Mesenchymal stem cell (in vitro differentiated cells and primary cell): ENCODE measurements around the gene SMARCD3.

Experiments used
- DNase-seq: peaks from one replicate; pipeline ENCODE4 v3.0.0-alpha.2; 2013
- H2AFZ ChIP-seq: one replicate; pipeline ENCODE4 v1.6.1; 2013; ENCODE audit warnings: low read depth, mild to moderate bottlenecking, control low read depth, inconsistent platforms, low read length, moderate library complexity
- H2AK5ac ChIP-seq: 2 replicates; pipeline ENCODE4 v1.6.1; 2013; ENCODE audit warnings: low read length, moderate library complexity, mild to moderate bottlenecking, inconsistent platforms; ENCODE audit not compliant: severe bottlenecking
- H2BK120ac ChIP-seq: one replicate; pipeline ENCODE4 v1.6.1; 2013; ENCODE audit warnings: low read depth, mild to moderate bottlenecking, inconsistent platforms, low read length, moderate library complexity
- H2BK12ac ChIP-seq, 2 experiments: one replicate each; pipeline ENCODE4 v1.6.1; 2013; ENCODE audit warnings: inconsistent platforms in 2 of 2, low read length in 2 of 2, mild to moderate bottlenecking in 2 of 2, moderate library complexity in 2 of 2, control low read depth in 1 of 2
- H2BK15ac ChIP-seq: one replicate; pipeline ENCODE4 v1.6.1; 2013; ENCODE audit warnings: mild to moderate bottlenecking, low read depth, inconsistent platforms; ENCODE audit not compliant: poor library complexity, severe bottlenecking
- H2BK5ac ChIP-seq: 2 replicates; pipeline ENCODE4 v1.6.1; 2013; ENCODE audit warnings: low read depth, mild to moderate bottlenecking, low read length, control low read depth, inconsistent platforms; ENCODE audit not compliant: poor library complexity, severe bottlenecking
- H3K14ac ChIP-seq, 2 experiments: one replicate each; pipeline ENCODE4 v1.6.1; 2013; ENCODE audit warnings: inconsistent platforms in 2 of 2, low read length in 2 of 2, control low read depth in 1 of 2, mild to moderate bottlenecking in 1 of 2, moderate library complexity in 1 of 2
- H3K18ac ChIP-seq, 2 experiments: one replicate each; pipeline ENCODE4 v1.6.1; 2013; ENCODE audit warnings: inconsistent platforms in 2 of 2, low read length in 2 of 2, control low read depth in 1 of 2, low read depth in 1 of 2, mild to moderate bottlenecking in 1 of 2
- H3K23ac ChIP-seq, 2 experiments: one replicate each; pipeline ENCODE4 v1.6.1; 2013; ENCODE audit warnings: inconsistent platforms in 2 of 2, low read length in 2 of 2, mild to moderate bottlenecking in 2 of 2, moderate library complexity in 2 of 2, control low read depth in 1 of 2
- H3K27ac ChIP-seq: 2 replicates; pipeline ENCODE4 v1.5.1; 2013; ENCODE audit warnings: mild to moderate bottlenecking, moderate library complexity, low read length, control low read depth, inconsistent platforms; ENCODE audit not compliant: poor library complexity, severe bottlenecking
- H3K27me3 ChIP-seq, 2 experiments: 2 replicates each; pipeline versions ENCODE4 v1.6.1 to v1.7.0; 2013; ENCODE audit warnings: low read length in 2 of 2, mild to moderate bottlenecking in 2 of 2, moderate library complexity in 2 of 2, control low read depth in 1 of 2, inconsistent platforms in 1 of 2; ENCODE audit not compliant: control insufficient read depth in 1 of 2, insufficient read depth in 1 of 2
- H3K36me3 ChIP-seq, 2 experiments: 2 replicates each; pipeline versions ENCODE4 v1.6.1 to v1.7.0; 2013; ENCODE audit warnings: low read length in 2 of 2, control low read depth in 1 of 2, inconsistent platforms in 1 of 2, low read depth in 1 of 2, mild to moderate bottlenecking in 1 of 2; ENCODE audit not compliant: insufficient read depth in 2 of 2, control insufficient read depth in 1 of 2
- H3K4ac ChIP-seq, 2 experiments: one replicate each; pipeline ENCODE4 v1.6.1; 2013; ENCODE audit warnings: inconsistent platforms in 2 of 2, low read length in 2 of 2, mild to moderate bottlenecking in 2 of 2, moderate library complexity in 2 of 2, control low read depth in 1 of 2, low read depth in 1 of 2
- H3K4me1 ChIP-seq: 2 replicates; pipeline ENCODE4 v1.6.1; 2013; ENCODE audit warnings: low read depth, low read length, control low read depth; ENCODE audit not compliant: control insufficient read depth, insufficient read depth
- H3K4me2 ChIP-seq: 2 replicates; pipeline ENCODE4 v1.6.1; 2013; ENCODE audit warnings: low read length, mild to moderate bottlenecking, inconsistent platforms; ENCODE audit not compliant: poor library complexity, severe bottlenecking
- H3K4me3 ChIP-seq, 2 experiments: 2 replicates each; pipeline versions ENCODE4 v1.5.1 to v1.7.0; 2013; ENCODE audit warnings: low read length in 2 of 2, mild to moderate bottlenecking in 2 of 2, control low read depth in 1 of 2, low read depth in 1 of 2; ENCODE audit not compliant: insufficient read depth in 1 of 2
- H3K79me1 ChIP-seq: replicated peaks from 2 replicates; pipeline ENCODE4 v1.6.1; 2013; ENCODE audit warnings: mild to moderate bottlenecking, control low read depth, low read length, inconsistent platforms; ENCODE audit not compliant: poor library complexity, severe bottlenecking
- H3K9ac ChIP-seq: 2 replicates; pipeline ENCODE4 v1.7.0; 2013; ENCODE audit warnings: mild to moderate bottlenecking, low read length, moderate library complexity
- H3K9me3 ChIP-seq: 2 replicates; pipeline ENCODE4 v1.7.0; 2013; ENCODE audit warnings: mild to moderate bottlenecking, low read length; ENCODE audit not compliant: control insufficient read depth
- H4K8ac ChIP-seq: one replicate; pipeline ENCODE4 v1.6.1; 2013; ENCODE audit warnings: inconsistent platforms, mild to moderate bottlenecking, low read length, moderate library complexity
- H4K91ac ChIP-seq: one replicate; pipeline ENCODE4 v1.6.1; 2013; ENCODE audit warnings: mild to moderate bottlenecking, low read length, inconsistent platforms
- WGBS: methylation state at CpG from one replicate; pipeline ENCODE4 v1.1.7; 2013; ENCODE audit warnings: mixed read lengths; 5-methylcytosine and 5-hydroxymethylcytosine counted together

SMARCD3 gene

GRCh38 chr7:151207804-151208203 lies 40.7 kb downstream of the SMARCD3 start:
- peaks cover 6 to 10% of the 10 kb centered on the region in 2 experiments for H3K36me3 ChIP-seq
- H3K27me3 ChIP-seq = peaks cover 34 to 59% of the 10 kb centered on the region in 2 experiments
- H3K4me1 ChIP-seq = no peaks in the 10 kb centered on the region
- H3K9me3 ChIP-seq = no peaks in the 10 kb centered on the region
- no peak overlapping the region for H2BK12ac ChIP-seq
- no peak for DNase-seq
- no peak overlapping the region for H3K4me2 ChIP-seq
- H3K4ac ChIP-seq = no peak overlapping the region
- no peak overlapping the region for H2AK5ac ChIP-seq
- H3K4me3 ChIP-seq = no peak overlapping the region
- 93% methylated on average over 12 of the region's 12 CpGs for WGBS
- no peak overlapping the region for H2BK15ac ChIP-seq
- peak overlapping the region in 1 of 2 experiments; percentile 64 for H3K14ac ChIP-seq
- H4K91ac ChIP-seq = no peak overlapping the region
- H3K9ac ChIP-seq = no peak overlapping the region
- no peaks in the 10 kb centered on the region for H3K79me1 ChIP-seq
- H3K27ac ChIP-seq = no peak overlapping the region
- no peak overlapping the region for H2BK120ac ChIP-seq
- no peak overlapping the region for H3K23ac ChIP-seq
- no peak overlapping the region for H2AFZ ChIP-seq
- H3K18ac ChIP-seq = no peak overlapping the region
- no peak overlapping the region for H2BK5ac ChIP-seq
- H4K8ac ChIP-seq = no peak overlapping the region

GRCh38 chr7:151207315-151207714 lies 41.2 kb downstream of the SMARCD3 start:
- Histone ChIP-seq H3K23ac (no peak overlapping the region), H3K4me3 (no peak overlapping the region), H2BK12ac (no peak overlapping the region), H2AFZ (no peak overlapping the region), H3K79me1 (no peaks in the 10 kb centered on the region), H2BK15ac (no peak overlapping the region), H4K91ac (no peak overlapping the region), H3K9me3 (no peaks in the 10 kb centered on the region), H3K18ac (no peak overlapping the region), H2BK5ac (no peak overlapping the region), H3K27me3 (peaks cover 37 to 64% of the 10 kb centered on the region in 2 experiments), H2AK5ac (no peak overlapping the region), H3K4me2 (no peak overlapping the region), H3K36me3 (peaks cover under 1 to 5% of the 10 kb centered on the region in 2 experiments), H3K4ac (no peak overlapping the region), H3K9ac (no peak overlapping the region), H3K14ac (no peak overlapping the region), H3K27ac (no peak overlapping the region), H2BK120ac (no peak overlapping the region), H4K8ac (no peak overlapping the region), H3K4me1 (no peaks in the 10 kb centered on the region)
- WGBS = 83% methylated on average over 9 of the region's 9 CpGs
- DNase-seq = no peak

- H3K4me1 ChIP-seq = no peaks in the 10 kb centered on the region
- H3K27me3 ChIP-seq = peaks cover 40 to 68% of the 10 kb centered on the region in 2 experiments
- no peak overlapping the region for H3K4me2 ChIP-seq
- H3K36me3 ChIP-seq = peaks cover 0 to 1% of the 10 kb centered on the region in 2 experiments
- H4K8ac ChIP-seq = no peak overlapping the region
- H3K18ac ChIP-seq = no peak overlapping the region
- H3K14ac ChIP-seq = no peak overlapping the region
- H2AFZ ChIP-seq = no peak overlapping the region
- H2BK120ac ChIP-seq = no peak overlapping the region
- no peak overlapping the region for H3K23ac ChIP-seq
- no peak overlapping the region for H2BK12ac ChIP-seq
- no peaks in the 10 kb centered on the region for H3K9me3 ChIP-seq
- no peak overlapping the region for H3K9ac ChIP-seq
- no peak overlapping the region for H2AK5ac ChIP-seq
- H4K91ac ChIP-seq = no peak overlapping the region
- H3K79me1 ChIP-seq = no peaks in the 10 kb centered on the region
- H3K27ac ChIP-seq = no peak overlapping the region
- no peak for DNase-seq
- no peak overlapping the region for H2BK5ac ChIP-seq
- no peak overlapping the region for H2BK15ac ChIP-seq
- H3K4me3 ChIP-seq = no peak overlapping the region
- no peak overlapping the region for H3K4ac ChIP-seq
- 68% methylated on average over 9 of the region's 9 CpGs for WGBS
Observed at GRCh38 chr7:151206914-151207313, 41.6 kb downstream of the SMARCD3 start.

- H3K27me3 ChIP-seq = peaks cover 52 to 77% of the 10 kb centered on the region in 2 experiments
- H3K23ac ChIP-seq = no peak overlapping the region
- no peak overlapping the region for H4K8ac ChIP-seq
- no peak overlapping the region for H2AK5ac ChIP-seq
- H2BK15ac ChIP-seq = no peak overlapping the region
- DNase-seq = no peak
- H3K9me3 ChIP-seq = no peaks in the 10 kb centered on the region
- H2AFZ ChIP-seq = no peak overlapping the region
- no peak overlapping the region for H3K18ac ChIP-seq
- no peak overlapping the region for H2BK12ac ChIP-seq
- H3K4me1 ChIP-seq = no peaks in the 10 kb centered on the region
- H3K27ac ChIP-seq = no peak overlapping the region
- H3K4ac ChIP-seq = no peak overlapping the region
- no peak overlapping the region for H3K9ac ChIP-seq
- H3K14ac ChIP-seq = no peak overlapping the region
- no peak overlapping the region for H3K4me2 ChIP-seq
- no peak overlapping the region for H4K91ac ChIP-seq
- no peaks in the 10 kb centered on the region for H3K36me3 ChIP-seq
- H2BK5ac ChIP-seq = no peak overlapping the region
- H2BK120ac ChIP-seq = no peak overlapping the region
- H3K4me3 ChIP-seq = no peak overlapping the region
- no peaks in the 10 kb centered on the region for H3K79me1 ChIP-seq
- 68% methylated on average over 6 of the region's 6 CpGs for WGBS
Observed at GRCh38 chr7:151205730-151206129, 42.8 kb downstream of the SMARCD3 start.
